H1 (cell line): ENCODE measurements around the gene PRR23E. TPM values are rescaled to one million over a fixed set of nuclear protein-coding genes. Genes with fewer than 3 reads are reported as not detected.

Experiments
- CTCF ChIA-PET: fragments of 300-600 bp; sonication (Branson Sonifier 250); formaldehyde crosslinking; loops from one replicate; lab custom pipeline; 2021; ENCODE audit not compliant: partially characterized antibody; lab: Charles Lee
- POLR2A ChIA-PET: fragments of 300-600 bp; sonication (Branson Sonifier 250); formaldehyde crosslinking; loops from one replicate; lab custom pipeline; 2021; ENCODE audit warnings: inconsistent platforms; ENCODE audit not compliant: partially characterized antibody; lab: Charles Lee
- DNase-seq, 2 experiments: peaks; one replicate each; pipeline versions ENCODE4 v3.0.0 to v3.0.0-alpha.2; 2010 to 2022; ENCODE audit warnings: low spot score in 2 of 2, low read depth in 1 of 2, mixed read lengths in 1 of 2
- FAIRE-seq: peaks from 2 replicates; lab custom pipeline; 2011; peaks lifted over from hg19 to GRCh38; lab: Jason Lieb, UNC
- H2AFZ ChIP-seq: 2 replicates; pipeline ENCODE4 v1.8.1; 2012; ENCODE audit warnings: low read length, inconsistent platforms
- H2AK5ac ChIP-seq: 2 replicates; pipeline ENCODE4 v1.6.1; 2013; ENCODE audit warnings: low read depth, low read length
- H2BK120ac ChIP-seq: replicated peaks from 2 replicates; pipeline ENCODE3; 2013; ENCODE audit warnings: low read depth, low read length, inconsistent platforms
- H2BK12ac ChIP-seq: 2 replicates; pipeline ENCODE4 v1.6.1; 2013; ENCODE audit warnings: low read depth, low read length
- H2BK15ac ChIP-seq: 2 replicates; pipeline ENCODE4 v1.6.1; 2013; ENCODE audit warnings: low read length
- H2BK20ac ChIP-seq: 2 replicates; pipeline ENCODE4 v1.6.1; 2013; ENCODE audit warnings: low read length
- H2BK5ac ChIP-seq: 2 replicates; pipeline ENCODE4 v1.6.1; 2013; ENCODE audit warnings: low read depth, low read length
- H3K14ac ChIP-seq: 2 replicates; pipeline ENCODE4 v1.6.1; 2013; ENCODE audit warnings: inconsistent platforms; ENCODE audit not compliant: insufficient read length
- H3K18ac ChIP-seq: 2 replicates; pipeline ENCODE4 v1.6.1; 2013; ENCODE audit warnings: low read length; ENCODE audit errors: extremely low read depth
- H3K23ac ChIP-seq: 2 replicates; pipeline ENCODE4 v1.6.1; 2013; ENCODE audit warnings: inconsistent platforms; ENCODE audit not compliant: insufficient read length
- H3K23me2 ChIP-seq: 2 replicates; pipeline ENCODE4 v1.6.1; 2013; ENCODE audit warnings: low read depth, low read length
- H3K27ac ChIP-seq: 2 replicates; pipeline ENCODE4 v1.6.1; 2011; ENCODE audit warnings: low read depth, low read length, inconsistent platforms
- H3K27me3 ChIP-seq, 4 experiments: replicated peaks in 1 of 4; 1 replicate in 1 of 4; 2 replicates in 3 of 4; pipeline versions ENCODE4 v1.6.1 to v1.8.1; 2011 to 2013; ENCODE audit warnings: low read length in 3 of 4, mild to moderate bottlenecking in 3 of 4, inconsistent platforms in 2 of 4, mixed read lengths in 2 of 4, moderate library complexity in 1 of 4; ENCODE audit not compliant: control insufficient read depth in 3 of 4, insufficient read depth in 3 of 4; ENCODE audit errors: extremely low read depth in 1 of 4
- H3K36me3 ChIP-seq, 4 experiments: 2 replicates each; pipeline versions ENCODE4 v1.6.1 to v1.8.1; 2011 to 2013; ENCODE audit warnings: mild to moderate bottlenecking in 4 of 4, low read length in 3 of 4, moderate library complexity in 2 of 4, control low read depth in 1 of 4, inconsistent platforms in 1 of 4; ENCODE audit not compliant: insufficient read depth in 4 of 4, control insufficient read depth in 2 of 4
- H3K4ac ChIP-seq: replicated peaks from 2 replicates; pipeline ENCODE3; 2013; ENCODE audit warnings: low read length, low read depth, mixed read lengths, inconsistent platforms; ENCODE audit not compliant: insufficient read length
- H3K4me1 ChIP-seq, 4 experiments: replicated peaks in 1 of 4; 1 replicate in 1 of 4; 2 replicates in 3 of 4; pipeline versions ENCODE4 v1.6.1 to v1.8.1; 2011 to 2013; ENCODE audit warnings: low read length in 3 of 4, inconsistent platforms in 2 of 4, mixed read lengths in 1 of 4; ENCODE audit not compliant: insufficient read depth in 4 of 4, control insufficient read depth in 3 of 4
- H3K4me2 ChIP-seq, 2 experiments: 2 replicates each; pipeline versions ENCODE4 v1.6.1 to v1.8.1; 2011 to 2013; ENCODE audit warnings: low read depth in 2 of 2, low read length in 2 of 2, control low read depth in 1 of 2, inconsistent platforms in 1 of 2, mild to moderate bottlenecking in 1 of 2; ENCODE audit not compliant: insufficient read depth in 1 of 2
- H3K4me3 ChIP-seq, 4 experiments: fragments of 200-600, 300-600 bp in 1 of 4; sonication (generic), shearing (Covaris generic), sonication (Bioruptor Twin) in 1 of 4; 2 replicates each; pipeline versions ENCODE4 v1.5.1 to v1.8.1; 2011 to 2016; ENCODE audit warnings: low read length in 4 of 4, low read depth in 3 of 4, control low read depth in 2 of 4, inconsistent platforms in 2 of 4, mild to moderate bottlenecking in 2 of 4, mixed read lengths in 1 of 4, moderate library complexity in 1 of 4; ENCODE audit not compliant: insufficient read depth in 2 of 4; ENCODE audit errors: extremely low read depth in 1 of 4
- H3K56ac ChIP-seq: replicated peaks from 2 replicates; pipeline ENCODE3; 2013; ENCODE audit warnings: low read depth, mild to moderate bottlenecking, mixed read lengths, low read length, inconsistent platforms; ENCODE audit not compliant: insufficient read length
- H3K79me1 ChIP-seq: 2 replicates; pipeline ENCODE4 v1.6.1; 2013; ENCODE audit warnings: low read depth, low read length, control low read depth
- H3K79me2 ChIP-seq, 2 experiments: 2 replicates each; pipeline versions ENCODE4 v1.6.1 to v1.8.1; 2012 to 2013; ENCODE audit warnings: low read length in 2 of 2, mild to moderate bottlenecking in 2 of 2, inconsistent platforms in 1 of 2; ENCODE audit not compliant: insufficient read depth in 2 of 2, control insufficient read depth in 1 of 2
- H3K9ac ChIP-seq, 4 experiments: replicated peaks in 1 of 4; 1 replicate in 1 of 4; 2 replicates in 3 of 4; pipeline versions ENCODE4 v1.6.1 to v1.8.1; 2011 to 2013; ENCODE audit warnings: low read depth in 3 of 4, low read length in 3 of 4, control low read depth in 2 of 4, mild to moderate bottlenecking in 2 of 4, moderate library complexity in 2 of 4, inconsistent platforms in 1 of 4; ENCODE audit errors: extremely low read depth in 1 of 4
- H3K9me3 ChIP-seq, 2 experiments: 2 replicates each; pipeline versions ENCODE4 v1.6.1 to v1.8.1; 2012 to 2013; ENCODE audit warnings: mild to moderate bottlenecking in 2 of 2, moderate library complexity in 2 of 2, control low read depth in 1 of 2, inconsistent platforms in 1 of 2, low read depth in 1 of 2, low read length in 1 of 2, mixed read lengths in 1 of 2; ENCODE audit not compliant: insufficient read depth in 2 of 2
- H4K20me1 ChIP-seq, 2 experiments: replicated peaks in 1 of 2; 2 replicates each; pipeline versions ENCODE3 to v1.8.1; 2011 to 2013; ENCODE audit warnings: inconsistent platforms in 2 of 2, low read length in 2 of 2, mild to moderate bottlenecking in 1 of 2; ENCODE audit not compliant: insufficient read depth in 2 of 2, control insufficient read depth in 1 of 2
- H4K5ac ChIP-seq: 2 replicates; pipeline ENCODE4 v1.6.1; 2013; ENCODE audit warnings: low read length, low read depth, mixed read lengths, inconsistent platforms; ENCODE audit not compliant: insufficient read length
- H4K8ac ChIP-seq: 2 replicates; pipeline ENCODE4 v1.8.0; 2013; ENCODE audit warnings: mild to moderate bottlenecking, moderate library complexity, low read length, inconsistent platforms; ENCODE audit not compliant: insufficient read depth; ENCODE audit errors: extremely low read depth
- H4K91ac ChIP-seq: replicated peaks from 2 replicates; pipeline ENCODE3; 2013; ENCODE audit warnings: low read length, mixed read lengths, inconsistent platforms; ENCODE audit not compliant: insufficient read length
- CBX5 ChIP-seq: fragments of 300-800, 300-1000 bp; sonication (generic); IDR thresholded peaks from 2 replicates; pipeline ENCODE4 v1.7.1; 2016; ENCODE audit warnings: antibody characterized with exemption, low read length, low read depth
- CHD2 ChIP-seq: IDR thresholded peaks from 2 replicates; pipeline ENCODE4 v1.6.1; 2012; ENCODE audit warnings: low read length, improper control_type of control experiment
- GTF2F1 ChIP-seq: IDR thresholded peaks from 2 replicates; pipeline ENCODE4 v1.6.1; 2012; ENCODE audit warnings: low read depth, low read length, improper control_type of control experiment, borderline replicate concordance
- JUND ChIP-seq: IDR thresholded peaks from 2 replicates; pipeline ENCODE4 v1.6.1; 2011; ENCODE audit warnings: mild to moderate bottlenecking, improper control_type of control experiment, low read length
- KDM4A ChIP-seq: IDR thresholded peaks from one replicate; pipeline ENCODE4 v1.7.1; 2012; ENCODE audit warnings: low read depth, mild to moderate bottlenecking, moderate library complexity, low read length, inconsistent platforms; ENCODE audit not compliant: severe bottlenecking
- PHF8 ChIP-seq: fragments of 200-600 bp; sonication (generic); conservative IDR thresholded peaks from 2 replicates; pipeline ENCODE4 v1.7.1; 2012; ENCODE audit warnings: low read depth, mild to moderate bottlenecking, inconsistent platforms, low read length, moderate library complexity
- POU5F1 ChIP-seq: IDR thresholded peaks from 2 replicates; pipeline ENCODE4 v1.6.1; 2011; ENCODE audit warnings: low read depth, mild to moderate bottlenecking, low read length, moderate library complexity
- SAP30 ChIP-seq: fragments of 300-600 bp; sonication (generic); IDR thresholded peaks from 2 replicates; pipeline ENCODE4 v1.7.1; 2012; ENCODE audit warnings: low read length, moderate library complexity, mild to moderate bottlenecking, inconsistent platforms; ENCODE audit not compliant: insufficient read depth, insufficient replicate concordance
- SP4 ChIP-seq: IDR thresholded peaks from 2 replicates; pipeline ENCODE4 v1.6.1; 2012; ENCODE audit warnings: low read length, inconsistent platforms
- ZNF274 ChIP-seq: IDR thresholded peaks from 2 replicates; pipeline ENCODE4 v1.7.0; 2012; ENCODE audit warnings: low read length, borderline replicate concordance; ENCODE audit errors: extremely low read depth
- WGBS, 2 experiments: shearing (Covaris generic) in 1 of 2; methylation state at CpG; one replicate each; pipeline versions ENCODE4 v1.1.6 to v1.1.7; 2013 to 2015; ENCODE audit warnings: low lambda C conversion rate in 2 of 2, mixed read lengths in 2 of 2, inconsistent platforms in 1 of 2, low coverage in 1 of 2, missing lambda C conversion rate in 1 of 2; ENCODE audit not compliant: insufficient replicate concordance in 2 of 2, insufficient coverage in 1 of 2, insufficient read length in 1 of 2; ENCODE audit errors: extremely low coverage in 1 of 2, missing lambda C conversion rate in 1 of 2; 5-methylcytosine and 5-hydroxymethylcytosine counted together
- polyA plus RNA-seq, 7 experiments: library from polyadenylated mRNA; depleted of rRNA in 3 of 7; stranded (reverse) in 5 of 7; unstranded in 2 of 7; fragments of >200 nt in 5 of 7; fragments of 200-250 nt in 2 of 7; gene quantifications; 1 replicate in 5 of 7; 2 replicates in 1 of 7; 4 replicates in 1 of 7; pipeline versions ENCODE4 v1.2.1 to v1.2.3, GENCODE V29; 2011 to 2013; ENCODE audit warnings: missing spikeins in 2 of 7, mixed read lengths in 2 of 7
- total RNA-seq: library from RNA; stranded (reverse); fragmentation: NEBNext Ultra II Directional; extraction: Animal tissue kit (Norgen Biotek cat#: 25700); gene quantifications from 2 replicates; pipeline ENCODE4 v1.2.1, GENCODE V29; 2021
- TF ChIP-seq, protein P1 (sequence below): IDR thresholded peaks from 2 replicates; pipeline ENCODE4 v1.6.1; 2012; ENCODE audit warnings: inconsistent platforms
- TF ChIP-seq, protein P2 (sequence below), 3 experiments: IDR thresholded peaks; 1 replicate in 2 of 3; 2 replicates in 1 of 3; pipeline versions ENCODE4 v1.5.1 to v1.6.1; 2011; ENCODE audit warnings: low read length in 3 of 3, mild to moderate bottlenecking in 3 of 3, inconsistent platforms in 2 of 3, low read depth in 1 of 3, moderate library complexity in 1 of 3; ENCODE audit not compliant: insufficient read depth in 1 of 3; ENCODE audit errors: control extremely low read depth in 1 of 3

The PRR23E gene
- total and polyA plus RNA-seq, 2 of the 8 experiments (the other 6 are each of a cell fraction or from before 2014, with no cell fraction given), result not detected

DNA sequence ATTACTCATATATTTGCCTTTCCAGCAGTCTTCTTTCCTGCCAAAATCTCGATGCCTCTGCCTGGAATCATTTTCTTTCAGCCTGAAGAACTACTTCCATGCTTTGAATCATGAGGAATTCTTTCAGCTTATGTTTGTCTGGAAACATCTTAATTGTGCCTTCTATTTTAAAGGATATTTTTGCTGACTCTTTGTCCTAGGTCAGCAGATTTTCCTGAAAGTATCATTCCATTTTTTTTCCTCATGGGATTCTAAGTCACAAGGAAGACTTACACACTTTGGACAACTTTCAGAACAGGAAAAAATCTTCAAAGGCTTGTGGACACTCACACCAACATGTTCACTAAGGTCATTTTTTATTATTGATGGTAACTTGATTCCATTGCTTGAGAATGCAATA lies 10.1 kb downstream of the PRR23E start:
- H3K9ac ChIP-seq, result no peak overlapping the region
- WGBS, 2 experiments, result 88% methylated on average over 1 of the region's 1 CpG; no CpG with 5 or more reads in 1 of the 2 experiments
- TF ChIP-seq GTF2F1, result no peak
- no peak for TF ChIP-seq SAP30
- TF ChIP-seq, protein P1, sequence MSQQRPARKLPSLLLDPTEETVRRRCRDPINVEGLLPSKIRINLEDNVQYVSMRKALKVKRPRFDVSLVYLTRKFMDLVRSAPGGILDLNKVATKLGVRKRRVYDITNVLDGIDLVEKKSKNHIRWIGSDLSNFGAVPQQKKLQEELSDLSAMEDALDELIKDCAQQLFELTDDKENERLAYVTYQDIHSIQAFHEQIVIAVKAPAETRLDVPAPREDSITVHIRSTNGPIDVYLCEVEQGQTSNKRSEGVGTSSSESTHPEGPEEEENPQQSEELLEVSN, result no peak
- TF ChIP-seq, protein P2, sequence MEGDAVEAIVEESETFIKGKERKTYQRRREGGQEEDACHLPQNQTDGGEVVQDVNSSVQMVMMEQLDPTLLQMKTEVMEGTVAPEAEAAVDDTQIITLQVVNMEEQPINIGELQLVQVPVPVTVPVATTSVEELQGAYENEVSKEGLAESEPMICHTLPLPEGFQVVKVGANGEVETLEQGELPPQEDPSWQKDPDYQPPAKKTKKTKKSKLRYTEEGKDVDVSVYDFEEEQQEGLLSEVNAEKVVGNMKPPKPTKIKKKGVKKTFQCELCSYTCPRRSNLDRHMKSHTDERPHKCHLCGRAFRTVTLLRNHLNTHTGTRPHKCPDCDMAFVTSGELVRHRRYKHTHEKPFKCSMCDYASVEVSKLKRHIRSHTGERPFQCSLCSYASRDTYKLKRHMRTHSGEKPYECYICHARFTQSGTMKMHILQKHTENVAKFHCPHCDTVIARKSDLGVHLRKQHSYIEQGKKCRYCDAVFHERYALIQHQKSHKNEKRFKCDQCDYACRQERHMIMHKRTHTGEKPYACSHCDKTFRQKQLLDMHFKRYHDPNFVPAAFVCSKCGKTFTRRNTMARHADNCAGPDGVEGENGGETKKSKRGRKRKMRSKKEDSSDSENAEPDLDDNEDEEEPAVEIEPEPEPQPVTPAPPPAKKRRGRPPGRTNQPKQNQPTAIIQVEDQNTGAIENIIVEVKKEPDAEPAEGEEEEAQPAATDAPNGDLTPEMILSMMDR (IDR thresholded peaks at IDR 0.05; ENCODE audit: control extremely low read depth in 1 of 3, insufficient read depth in 1 of 3, low read depth in 1 of 3, low read length in 3 of 3), result no peak
- TF ChIP-seq KDM4A, result no peak
- no peak for TF ChIP-seq JUND
- TF ChIP-seq ZNF274, result no peak
- TF ChIP-seq CBX5, result no peak
- TF ChIP-seq PHF8, result no peak
- TF ChIP-seq POU5F1, result no peak
- TF ChIP-seq SP4, result no peak
- no peak for TF ChIP-seq CHD2

More for the DNA sequence above, 10.1 kb downstream of the PRR23E start:
- Histone ChIP-seq H3K14ac (no peak overlapping the region), H3K23me2 (no peaks in the 10 kb centered on the region), H4K20me1 (no peaks in the 10 kb centered on the region), H2AK5ac (no peak overlapping the region), H2BK5ac (no peak overlapping the region), H3K27ac (no peak overlapping the region), H3K4me2 (no peak overlapping the region), H4K5ac (no peak overlapping the region), H3K4me1 (no peaks in the 10 kb centered on the region), H2BK120ac (no peak overlapping the region), H3K4me3 (no peak overlapping the region), H3K18ac (no peak overlapping the region), H3K23ac (no peak overlapping the region), H2BK20ac (no peak overlapping the region), H3K56ac (no peak overlapping the region), H3K9me3 (no peaks in the 10 kb centered on the region), H4K91ac (no peak overlapping the region), H3K36me3 (no peaks in the 10 kb centered on the region), H3K79me2 (no peaks in the 10 kb centered on the region), H2BK12ac (no peak overlapping the region), H3K4ac (no peak overlapping the region), H4K8ac (no peak overlapping the region), H2BK15ac (no peak overlapping the region), H3K27me3 (no peaks in the 10 kb centered on the region), H3K79me1 (no peaks in the 10 kb centered on the region), H2AFZ (no peak overlapping the region)
- no peak for DNase-seq
- POLR2A ChIA-PET, result no interaction called here
- FAIRE-seq, result no peak
- CTCF ChIA-PET, result no interaction called here
